NCI-H748 treated with DMSO at 0.1 percent for 48 hours (cell line): ENCODE results near the gene TMTC4.
"Not testable (repeated sequence)": the region's sequence is repeated elsewhere in the genome, so short reads cannot be mapped to it uniquely, and the experiment has no call there.

Source experiments
- DNase-seq: peaks from one replicate; lab custom pipeline; 2025; lab: John Stamatoyannopoulos, UW

The TMTC4 gene

DNA sequence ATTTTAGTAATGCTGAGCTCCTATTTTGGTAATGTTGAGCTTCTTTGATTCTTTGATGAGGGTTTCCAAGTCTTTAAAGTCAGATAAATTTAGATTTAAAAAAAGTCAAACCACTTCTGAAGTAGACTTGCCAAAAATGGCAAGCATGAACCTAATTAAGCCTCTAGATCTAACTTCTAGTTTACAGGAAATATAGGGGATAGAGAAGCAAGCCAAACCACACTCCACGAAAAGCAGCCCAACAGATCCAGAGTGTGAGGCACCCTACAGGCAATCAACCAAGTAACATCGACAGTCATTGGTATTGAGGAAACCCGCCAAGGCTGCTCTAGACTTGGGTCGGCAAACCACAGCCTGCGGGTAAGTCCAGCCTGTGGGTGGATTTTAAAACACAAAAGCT is 89.7 kb downstream of the TMTC4 start:
- no peak for DNase-seq

DNA sequence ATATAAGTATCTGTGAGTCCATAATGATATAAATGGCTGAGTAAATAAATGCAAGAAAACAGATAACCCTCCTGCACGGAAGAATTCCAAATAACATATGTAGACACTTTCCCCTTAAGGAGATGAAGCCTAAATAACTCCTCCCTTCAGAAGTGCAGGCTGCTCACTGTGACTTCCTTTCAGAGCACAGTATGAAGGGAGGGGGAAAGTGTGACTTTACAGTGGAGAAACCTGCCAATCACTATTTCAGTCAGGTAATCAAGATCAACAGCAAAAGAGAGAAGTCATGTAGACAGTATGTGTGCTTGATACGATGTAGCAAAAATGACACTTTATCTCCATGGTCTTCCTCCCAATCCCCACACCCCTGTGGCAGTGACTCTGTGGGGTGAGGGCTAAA is 93.1 kb downstream of the TMTC4 start:
- no peak for DNase-seq

DNA sequence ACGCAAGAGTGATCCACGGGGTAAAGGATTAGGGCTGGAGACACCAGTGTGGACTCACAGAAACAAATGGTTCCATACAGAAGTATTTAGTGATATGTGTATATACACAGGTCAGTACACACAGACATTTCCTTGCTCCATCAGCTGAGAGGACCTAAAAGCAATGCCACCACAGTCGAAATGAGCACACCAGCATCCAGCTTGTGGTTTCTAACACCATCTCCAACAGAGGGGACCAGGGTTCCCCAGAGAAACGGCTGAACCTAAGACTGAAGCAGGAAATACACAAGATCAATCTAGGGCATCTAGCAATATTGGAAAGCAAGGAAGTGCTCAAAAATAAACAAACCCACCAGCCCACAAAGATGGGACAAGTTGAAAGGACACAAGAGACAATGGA is 93.6 kb downstream of the TMTC4 start:
- no peak for DNase-seq

DNA sequence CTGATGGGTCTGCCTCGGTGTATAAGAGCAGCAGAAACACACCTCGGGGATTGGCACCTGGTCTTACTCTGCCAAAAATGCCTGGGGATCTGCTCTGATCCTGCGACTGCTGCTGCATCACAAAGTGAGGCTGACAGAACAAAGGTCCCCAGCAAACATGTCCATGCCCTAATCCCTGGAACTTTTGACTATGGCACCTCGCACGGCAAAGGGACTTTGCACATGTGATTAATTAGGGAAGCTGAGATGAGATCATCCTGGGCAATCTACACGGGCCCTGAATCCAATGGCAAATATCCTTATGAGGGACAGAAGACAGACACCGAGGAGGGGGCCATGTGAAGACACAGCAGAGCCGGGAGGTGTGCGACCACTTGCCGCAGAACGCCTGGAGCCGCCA is 94.5 kb downstream of the TMTC4 start:
- DNase-seq, result no peak

DNA sequence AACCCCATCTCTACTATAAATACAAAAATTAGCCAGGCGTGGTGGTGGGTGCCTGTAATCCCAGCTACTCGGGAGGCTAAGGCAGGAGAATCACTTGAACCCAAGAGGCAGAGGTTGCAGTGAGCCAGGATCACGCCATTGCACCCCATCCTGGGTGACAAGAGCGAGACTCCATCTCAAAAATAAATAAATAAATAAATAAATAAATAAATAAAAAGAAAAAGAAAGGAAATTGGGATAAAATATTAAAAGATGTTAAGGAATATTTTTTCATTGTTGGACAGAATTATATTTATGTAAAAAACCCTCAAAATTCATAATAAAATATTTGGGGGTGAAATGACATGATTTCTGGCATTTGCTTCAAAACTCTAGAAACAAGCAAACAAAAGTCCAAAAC is 97.4 kb downstream of the TMTC4 start:
- not testable (repeated sequence) for DNase-seq

DNA sequence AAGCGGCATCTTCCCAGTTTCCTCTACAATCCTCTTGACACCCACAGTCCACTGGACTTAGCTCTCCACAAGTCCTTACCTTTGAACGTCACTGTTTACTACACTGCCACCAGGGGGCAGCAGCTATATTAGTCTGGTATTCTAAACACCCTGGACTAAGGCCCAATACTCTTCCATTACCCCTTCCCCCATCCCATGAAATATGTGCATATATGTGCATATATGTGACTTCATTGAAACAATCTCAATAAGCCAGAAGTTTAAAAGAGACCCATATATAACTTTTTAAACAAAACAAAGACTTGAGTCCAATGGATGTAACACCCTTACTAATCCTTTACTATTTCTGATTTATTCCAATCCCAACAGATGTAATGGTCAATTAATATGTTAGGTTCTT is 101.5 kb downstream of the TMTC4 start:
- peak; percentile 78 for DNase-seq

DNA sequence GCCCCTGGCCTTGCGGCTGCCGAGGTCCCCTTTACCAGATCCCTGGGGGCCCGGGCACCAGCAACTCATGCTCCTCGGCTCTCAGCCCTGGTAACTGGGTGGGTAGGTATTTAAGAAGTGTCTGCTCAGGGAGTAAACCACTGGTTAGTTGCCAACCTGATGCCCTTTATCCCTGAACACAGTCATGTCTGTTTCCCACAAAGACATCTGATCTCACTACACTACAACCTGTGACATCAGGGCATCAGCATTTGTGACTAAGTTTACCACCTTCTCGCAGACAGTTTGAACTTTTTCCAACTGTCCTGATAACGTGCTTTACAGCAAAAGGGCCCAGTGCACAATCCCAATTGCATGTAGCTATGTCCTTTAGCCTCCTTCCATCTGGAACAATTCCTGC is 108.1 kb downstream of the TMTC4 start:
- DNase-seq, result no peak

DNA sequence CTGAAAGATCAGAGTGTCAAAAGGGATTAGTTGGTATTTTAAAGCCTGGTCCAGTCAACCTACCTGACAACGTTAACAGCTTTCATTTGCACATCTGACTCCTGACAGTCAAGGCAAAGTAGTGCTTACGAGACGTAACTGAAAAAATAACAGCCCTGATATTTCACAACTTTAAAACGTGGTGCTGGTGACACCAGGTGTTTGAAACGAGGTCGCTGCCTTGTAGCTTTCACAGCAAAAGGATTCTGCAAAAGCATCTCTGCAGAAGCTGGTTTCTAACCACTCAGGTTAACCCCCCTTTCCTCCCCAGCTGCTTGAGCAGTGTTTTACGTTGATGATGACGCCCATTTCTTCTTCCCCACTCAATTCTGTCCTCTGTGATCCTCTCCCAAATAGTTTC is 109.3 kb downstream of the TMTC4 start:
- DNase-seq, result no peak

DNA sequence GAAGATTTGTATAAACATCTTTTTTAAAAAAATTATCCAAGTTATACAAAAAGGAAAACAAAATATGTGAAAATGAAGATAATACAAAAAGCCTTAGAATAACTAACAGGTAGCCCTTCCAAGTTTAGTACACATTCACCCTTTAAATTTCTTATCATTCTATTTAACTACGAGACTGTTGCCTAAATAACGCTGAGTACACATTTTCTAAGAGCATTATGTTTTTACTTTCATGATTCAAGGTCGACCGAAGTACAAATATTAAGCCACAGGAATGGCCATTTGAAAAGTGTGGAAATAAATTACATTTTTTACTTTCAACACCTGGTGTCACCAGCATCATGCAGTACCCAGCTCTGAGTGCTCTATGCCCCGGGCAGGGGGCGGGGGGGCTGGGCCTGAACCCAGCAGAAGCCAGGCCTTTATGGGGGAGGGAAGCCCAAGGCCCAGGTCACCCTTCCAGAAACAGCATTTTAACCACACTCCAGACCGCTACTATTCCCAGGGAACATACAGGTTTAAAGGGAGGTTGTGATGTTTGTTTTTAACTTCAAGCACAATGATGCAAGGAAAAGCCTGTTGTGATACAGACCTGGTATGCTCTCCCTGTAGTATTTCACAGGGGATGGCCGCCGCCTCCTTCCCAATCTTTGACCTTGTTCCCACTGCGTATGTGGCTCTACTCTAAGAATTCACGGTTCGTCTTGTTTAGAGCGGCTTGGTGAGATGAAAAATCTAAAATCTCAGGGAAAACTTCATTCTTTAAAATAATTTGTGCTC is 110.0 kb downstream of the TMTC4 start:
- DNase-seq, result no peak

DNA sequence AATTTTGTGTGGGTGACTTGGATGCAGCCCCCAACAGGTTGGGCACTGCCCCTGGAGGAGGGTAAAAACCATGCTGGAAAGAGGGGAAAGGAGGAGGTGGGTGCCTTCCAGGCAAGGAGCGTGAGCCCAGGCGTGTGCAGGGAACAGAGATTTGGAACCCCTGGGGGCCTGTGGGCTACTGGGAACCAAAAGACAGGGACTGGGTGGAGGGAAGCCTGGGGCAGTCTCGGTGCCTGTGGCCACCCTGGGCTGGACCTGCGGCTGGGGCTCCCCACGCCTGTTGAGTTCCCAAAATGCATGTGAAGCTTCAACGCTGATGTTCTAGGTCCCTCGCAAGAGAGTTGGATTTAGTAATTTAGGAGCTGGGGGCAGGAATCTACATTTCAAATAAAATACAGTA is 110.8 kb downstream of the TMTC4 start:
- DNase-seq, result no peak

DNA sequence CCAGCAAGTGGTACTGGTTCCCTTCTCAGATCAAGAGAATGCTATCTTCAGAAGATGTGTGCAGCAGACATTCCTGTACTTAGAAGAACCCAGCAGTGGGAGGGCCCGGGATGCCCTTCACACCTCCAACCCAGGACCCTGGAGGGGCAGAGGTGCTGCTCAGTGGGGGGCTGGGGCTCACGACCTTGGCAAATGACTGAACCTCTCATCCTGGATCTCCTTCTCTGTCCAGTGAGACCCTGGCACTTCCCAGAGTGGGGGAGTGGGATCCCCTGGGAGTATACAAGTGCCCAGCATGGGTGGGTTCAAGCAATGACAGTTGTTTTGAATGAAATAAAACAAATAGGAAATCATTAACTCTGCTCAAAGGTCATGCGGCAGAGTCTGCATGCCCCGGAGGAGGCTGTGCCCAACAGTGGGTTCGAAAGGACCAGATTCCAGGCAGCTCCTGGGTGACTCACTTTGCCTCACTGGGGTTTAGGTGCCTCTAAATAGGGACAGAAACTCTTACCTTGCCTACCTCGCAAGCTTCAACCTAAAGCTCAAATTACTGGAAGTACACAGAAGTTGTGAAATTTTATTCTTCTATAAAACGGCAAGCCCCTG is 112.9 kb downstream of the TMTC4 start:
- no peak for DNase-seq

DNA sequence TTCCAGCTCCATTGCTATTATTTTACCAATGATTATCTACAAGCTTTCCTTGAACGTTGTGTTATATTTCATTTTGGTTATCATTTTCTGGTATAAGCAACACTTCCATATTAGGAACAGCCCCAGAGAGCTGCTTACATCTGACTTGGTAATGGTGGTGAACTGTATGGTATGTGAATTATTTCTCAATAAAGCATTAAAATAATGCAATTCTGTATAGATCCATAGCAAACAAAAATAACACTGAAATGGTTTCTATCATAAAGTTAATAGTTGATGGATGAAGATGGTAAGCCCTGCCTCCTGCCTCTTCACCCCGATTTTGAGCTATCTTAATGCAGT is 113.5 kb downstream of the TMTC4 start:
- DNase-seq, result no peak

DNA sequence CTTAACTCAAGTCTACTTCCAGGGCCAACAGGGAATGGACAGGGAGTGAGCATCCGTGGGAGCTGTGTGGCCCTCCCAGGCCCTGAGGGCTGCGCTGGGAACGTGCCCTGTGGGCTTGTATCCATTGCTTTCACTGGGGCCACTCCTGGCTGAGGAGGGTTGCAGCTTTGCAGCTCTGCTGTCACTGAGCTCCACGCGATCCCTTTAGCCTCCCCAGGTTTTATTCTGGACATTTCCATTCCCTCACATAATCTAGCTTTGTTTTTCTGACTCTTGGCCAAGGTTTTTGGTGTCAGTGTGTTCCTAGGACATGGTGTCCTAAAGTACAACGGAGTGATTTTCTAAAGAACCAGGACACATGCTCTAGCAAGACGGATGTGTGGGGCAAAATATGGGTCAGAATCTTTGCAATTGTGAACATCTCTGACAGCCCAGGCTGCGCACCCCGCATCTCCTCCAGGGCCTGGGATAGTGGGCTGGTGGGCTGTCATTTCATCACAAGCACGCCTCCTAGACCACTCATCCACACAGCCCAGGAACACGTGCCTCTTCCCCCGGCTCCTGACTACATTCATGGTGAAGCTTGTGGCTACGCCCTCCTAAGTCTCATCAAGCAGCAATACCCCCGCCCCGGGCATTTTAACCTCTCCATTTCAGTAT is 114.0 kb downstream of the TMTC4 start:
- no peak for DNase-seq

DNA sequence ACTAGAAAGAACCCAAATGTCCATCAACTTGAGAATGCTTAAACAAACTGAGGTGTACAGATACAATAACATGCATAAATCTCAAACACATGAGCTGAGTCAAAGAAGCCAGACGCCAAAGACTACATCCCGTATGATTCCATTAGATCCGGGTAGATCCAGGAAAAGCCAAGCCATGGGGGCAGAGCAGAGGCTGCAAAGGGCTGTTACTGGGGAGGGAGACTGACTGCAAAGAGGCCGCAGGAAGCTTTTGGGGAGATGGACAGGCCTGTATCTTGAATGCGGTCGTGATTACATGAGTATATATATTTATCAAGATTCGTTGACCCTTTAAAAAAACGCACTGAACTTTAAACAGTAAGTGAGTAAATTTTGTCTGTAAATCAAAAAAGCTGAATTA is 114.7 kb downstream of the TMTC4 start:
- no peak for DNase-seq
